Superior temporal gyrus (tissue), 1 donor: ENCODE data around the gene C5orf46.
"Not testable (repeated sequence)": the region's sequence is repeated elsewhere in the genome, so short reads cannot be mapped to it uniquely, and the experiment has no call there.

Experiments
- DNase-seq: peaks from one replicate; pipeline ENCODE4 v3.0.0-alpha.2; 2016; ENCODE audit errors: extremely low spot score

Gene C5orf46

GRCh38 chr5:147895864-147896263 lies 10.5 kb downstream of the C5orf46 start:
- DNase-seq = no peak

GRCh38 chr5:147893820-147894219 lies 12.5 kb downstream of the C5orf46 start:
- DNase-seq = no peak

- no peak for DNase-seq
Measured at GRCh38 chr5:147892696-147893296, 13.5 kb downstream of the C5orf46 start.

- no peak for DNase-seq
Measured at GRCh38 chr5:147887930-147888329, 18.4 kb downstream of the C5orf46 start.

- no peak for DNase-seq
Measured at GRCh38 chr5:147887026-147887627, 19.2 kb downstream of the C5orf46 start.

GRCh38 chr5:147882586-147883313 lies 23.6 kb downstream of the C5orf46 start:
- DNase-seq = no peak

- no peak for DNase-seq
Measured at GRCh38 chr5:147880487-147880886, 25.9 kb downstream of the C5orf46 start.

- DNase-seq = no peak
Measured at GRCh38 chr5:147879784-147880183, 26.6 kb downstream of the C5orf46 start.

- DNase-seq = no peak
Measured at GRCh38 chr5:147878066-147878759, 28.1 kb downstream of the C5orf46 start, which contains the start of gene SCGB3A2. TSS of gene SCGB3A2 (plus strand) at chr5:147878711. CDS start at chr5:147878804, 93 bp downstream.

- DNase-seq = no peak
Measured at GRCh38 chr5:147876626-147877025, 29.7 kb downstream of the C5orf46 start.

- DNase-seq = no peak
Measured at GRCh38 chr5:147876141-147876540, 30.2 kb downstream of the C5orf46 start.

- DNase-seq = no peak
Measured at GRCh38 chr5:147874910-147875367, 31.4 kb downstream of the C5orf46 start.

- DNase-seq = not testable (repeated sequence)
Measured at GRCh38 chr5:147874118-147874875, 32.0 kb downstream of the C5orf46 start.

GRCh38 chr5:147872744-147873435 lies 33.4 kb downstream of the C5orf46 start:
- DNase-seq = not testable (repeated sequence)

GRCh38 chr5:147871980-147872549 lies 34.3 kb downstream of the C5orf46 start:
- not testable (repeated sequence) for DNase-seq

- DNase-seq = not testable (repeated sequence)
Measured at GRCh38 chr5:147869892-147870291, 36.4 kb downstream of the C5orf46 start.

- DNase-seq = no peak
Measured at GRCh38 chr5:147869112-147869511, 37.2 kb downstream of the C5orf46 start.

GRCh38 chr5:147863454-147864158 lies 42.7 kb downstream of the C5orf46 start:
- DNase-seq = no peak

- no peak for DNase-seq
Measured at GRCh38 chr5:147860641-147861025, 45.7 kb downstream of the C5orf46 start.
